GM18519 (cell line): ENCODE data around the gene TP73.

Experiments used
- ATAC-seq: cut with Tn5 transposase; IDR thresholded peaks from one replicate; pipeline ENCODE4 v1.9.1; 2021; ENCODE audit warnings: mild to moderate bottlenecking, moderate library complexity; ENCODE audit not compliant: unreplicated experiment, low FRiP score

TP73 gene

DNA sequence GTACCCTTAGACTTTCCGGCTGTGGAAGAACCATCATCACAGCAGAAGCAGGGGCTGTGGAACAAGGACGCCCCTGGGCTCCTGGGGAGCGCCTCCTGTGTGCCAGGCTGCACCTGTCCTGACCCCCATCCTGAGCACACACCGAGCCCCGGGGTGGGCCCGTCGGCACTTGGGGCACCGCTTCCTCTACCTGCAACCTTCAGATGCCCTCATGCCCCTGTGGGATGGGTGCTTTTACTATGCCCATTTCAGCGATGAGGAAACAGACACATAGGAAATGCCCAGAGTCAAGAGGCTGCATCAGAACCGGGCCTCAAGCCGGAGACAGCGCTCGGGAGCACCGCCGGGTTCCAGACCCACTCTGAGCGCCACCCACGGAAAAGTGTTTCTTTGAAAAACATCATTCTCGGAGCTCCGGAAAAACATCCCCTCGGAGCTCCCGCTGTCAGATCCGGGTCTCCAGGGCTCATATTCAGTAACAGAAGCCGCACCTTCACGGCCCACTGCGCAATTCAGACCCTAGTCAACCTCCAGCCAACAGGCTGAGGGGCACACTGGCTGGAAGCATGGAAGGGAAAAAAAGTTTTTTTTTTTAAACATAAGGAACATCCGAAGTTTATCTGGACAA is 19.5 kb upstream of the TP73 start:
- ATAC-seq: no peak

DNA sequence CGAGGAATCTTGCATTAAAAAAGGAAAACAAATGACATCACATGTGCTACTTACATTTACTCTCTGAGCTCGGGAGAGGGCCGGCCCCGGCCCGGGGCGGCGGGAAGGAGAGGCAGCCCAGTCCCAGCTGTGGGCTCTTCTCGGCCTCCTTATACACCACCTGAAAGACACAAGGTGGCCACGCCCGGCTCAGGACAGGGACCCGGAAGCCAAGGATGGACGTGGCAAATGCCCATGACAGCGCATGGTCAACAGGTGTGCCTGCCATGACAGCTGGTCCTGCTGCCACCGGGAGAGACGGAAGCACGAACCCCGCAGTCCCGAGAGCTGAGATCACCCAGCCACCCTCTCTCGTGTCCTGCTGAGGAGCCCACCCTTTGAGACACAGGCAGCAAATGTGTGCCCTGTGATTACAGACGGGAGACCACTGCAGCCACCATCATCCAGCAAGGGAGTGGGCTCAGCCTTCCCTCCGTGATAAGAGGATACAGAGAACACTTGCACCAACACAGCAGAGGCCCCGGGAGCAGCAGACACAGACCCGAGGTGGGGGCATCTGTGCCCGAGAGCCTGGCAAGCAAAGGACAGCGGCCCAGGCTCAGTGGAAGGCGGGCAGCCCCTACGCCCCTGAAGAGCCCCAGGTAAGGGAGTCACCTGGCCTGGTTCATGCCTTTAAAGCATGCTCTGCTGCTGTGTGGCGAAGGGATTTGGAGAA is 18.8 kb upstream of the TP73 start:
- no peak for ATAC-seq

- no peak for ATAC-seq
Measured at GRCh38 chr1:3634059-3634800, 18.1 kb upstream of the TP73 start.

- no peak for ATAC-seq
Measured at GRCh38 chr1:3636080-3636479, 16.2 kb upstream of the TP73 start.

- no peak for ATAC-seq
Measured at GRCh38 chr1:3636531-3636930, 15.8 kb upstream of the TP73 start.

DNA sequence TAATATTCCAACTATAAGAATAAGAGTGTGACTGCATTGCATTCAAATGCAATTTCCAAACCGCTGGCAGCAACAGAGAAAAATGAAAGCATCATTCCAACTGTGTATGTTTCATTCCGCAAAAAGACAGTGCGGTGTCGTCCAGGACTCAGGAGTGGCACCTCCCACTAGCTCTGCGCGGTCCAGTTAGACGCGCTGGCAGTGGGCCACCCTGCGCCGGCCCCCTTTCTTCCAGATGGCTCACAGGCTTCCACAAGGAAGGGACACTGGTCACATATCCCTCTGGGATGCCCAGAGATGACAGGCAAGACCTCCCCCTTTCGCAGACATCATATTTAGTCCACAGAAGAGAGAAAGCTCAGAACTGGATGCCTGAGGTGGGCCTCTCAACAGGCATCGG is 14.3 kb upstream of the TP73 start:
- ATAC-seq: no peak

DNA sequence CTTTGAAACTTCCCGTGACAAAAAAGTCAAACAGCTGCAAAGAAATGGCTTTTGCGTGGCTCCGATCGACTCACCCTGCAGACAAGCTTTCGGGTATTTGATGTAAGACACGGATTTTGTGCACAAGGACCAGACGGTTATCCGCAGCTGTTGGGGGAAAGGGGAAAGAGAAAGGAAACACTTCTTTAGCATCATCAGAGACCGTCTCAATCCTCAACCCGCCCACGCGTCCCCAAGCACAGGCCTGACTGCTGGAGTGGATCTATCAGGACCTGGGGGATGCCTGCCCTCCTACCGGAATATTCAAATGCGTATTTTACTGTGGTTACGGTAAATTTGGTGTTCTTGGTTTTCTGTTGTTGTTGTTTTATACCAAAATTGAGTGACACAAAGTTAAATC is 13.6 kb upstream of the TP73 start:
- ATAC-seq: no peak

DNA sequence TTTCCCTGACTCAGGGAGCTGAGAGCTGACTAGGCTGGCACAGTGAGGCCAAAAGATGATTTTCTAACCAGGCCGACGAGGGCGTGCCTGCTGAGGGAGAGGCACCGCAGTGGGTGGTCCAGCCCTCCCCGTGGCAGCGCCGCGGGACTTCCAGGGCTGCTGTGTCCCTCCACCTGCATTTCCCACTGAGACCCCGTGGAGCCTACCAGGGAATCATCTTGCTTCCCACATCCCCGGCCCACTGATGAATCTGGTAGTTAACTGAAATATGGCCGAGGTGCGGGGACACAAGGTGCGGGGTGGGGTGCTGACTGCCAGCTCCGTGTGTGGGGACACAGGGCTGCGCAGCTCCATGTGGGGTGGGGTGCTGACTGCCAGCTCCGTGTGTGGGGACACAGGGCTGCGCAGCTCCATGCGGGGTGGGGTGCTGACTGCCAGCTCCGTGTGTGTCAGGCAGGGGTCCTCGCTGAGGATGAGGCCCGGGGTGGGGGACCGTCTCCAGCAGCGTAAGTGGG is 12.9 kb upstream of the TP73 start:
- no peak for ATAC-seq

GRCh38 chr1:3640121-3640837 is 12.0 kb upstream of the TP73 start:
- ATAC-seq: no peak

DNA sequence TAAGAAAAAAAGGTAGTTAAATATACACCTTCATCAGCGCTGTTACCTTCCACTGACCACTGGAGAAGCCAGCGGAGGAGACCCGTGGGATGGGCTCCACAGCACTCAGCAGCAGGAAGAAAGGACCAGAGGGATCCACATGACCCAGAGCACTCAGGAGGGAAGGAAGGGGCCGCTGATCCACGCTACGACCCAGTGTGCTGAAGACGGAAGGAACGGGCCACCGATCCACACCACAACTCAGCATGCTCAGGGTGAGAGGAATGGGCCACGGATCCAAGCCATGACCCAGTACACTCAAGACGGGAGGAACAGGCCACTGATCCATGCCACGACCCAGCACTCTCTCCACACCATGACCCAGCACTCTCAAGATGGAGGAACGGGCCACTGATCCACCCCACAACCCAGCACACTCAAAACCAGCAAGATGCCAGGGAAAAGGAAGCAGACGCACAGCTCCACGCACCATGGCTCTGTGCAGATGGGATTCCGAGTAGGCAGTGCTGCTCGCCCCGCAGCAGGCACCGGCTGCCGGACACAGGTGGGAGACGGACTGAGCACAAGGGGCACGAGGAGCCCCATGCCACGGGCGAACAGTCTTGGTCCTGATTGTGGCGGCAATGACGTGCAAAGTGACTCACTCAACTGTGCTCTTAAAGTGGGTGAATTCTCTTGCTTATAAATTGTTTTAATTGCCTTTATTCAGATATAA is 11.1 kb upstream of the TP73 start:
- no peak for ATAC-seq

DNA sequence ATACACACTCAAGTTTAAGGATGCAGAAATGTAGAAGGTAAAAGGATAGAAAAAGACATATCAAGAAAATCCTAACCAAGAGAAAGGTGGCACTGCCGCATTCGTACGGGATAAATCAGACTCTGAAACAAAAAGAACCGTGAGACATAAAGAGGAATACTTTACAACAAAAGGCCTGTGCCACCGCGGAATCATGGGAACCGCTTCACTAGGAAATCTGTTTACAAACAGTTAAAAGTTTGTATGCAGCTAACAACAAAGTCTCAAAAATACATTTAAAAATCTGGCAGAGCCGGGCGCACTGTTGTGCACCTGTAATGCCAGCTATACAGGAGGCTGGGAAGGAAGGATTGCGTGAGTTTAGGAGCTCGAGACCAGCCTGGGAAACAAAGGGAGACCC is 10.5 kb upstream of the TP73 start:
- ATAC-seq: no peak

- no peak for ATAC-seq
Measured at GRCh38 chr1:3642919-3643675, 9.2 kb upstream of the TP73 start.

- ATAC-seq: no peak
Measured at GRCh38 chr1:3644273-3644672, 8.0 kb upstream of the TP73 start.

- no peak for ATAC-seq
Measured at GRCh38 chr1:3645247-3645646, 7.1 kb upstream of the TP73 start.

- ATAC-seq: no peak
Measured at GRCh38 chr1:3645666-3646355, 6.5 kb upstream of the TP73 start.

GRCh38 chr1:3646596-3646995 is 5.7 kb upstream of the TP73 start:
- ATAC-seq: no peak

DNA sequence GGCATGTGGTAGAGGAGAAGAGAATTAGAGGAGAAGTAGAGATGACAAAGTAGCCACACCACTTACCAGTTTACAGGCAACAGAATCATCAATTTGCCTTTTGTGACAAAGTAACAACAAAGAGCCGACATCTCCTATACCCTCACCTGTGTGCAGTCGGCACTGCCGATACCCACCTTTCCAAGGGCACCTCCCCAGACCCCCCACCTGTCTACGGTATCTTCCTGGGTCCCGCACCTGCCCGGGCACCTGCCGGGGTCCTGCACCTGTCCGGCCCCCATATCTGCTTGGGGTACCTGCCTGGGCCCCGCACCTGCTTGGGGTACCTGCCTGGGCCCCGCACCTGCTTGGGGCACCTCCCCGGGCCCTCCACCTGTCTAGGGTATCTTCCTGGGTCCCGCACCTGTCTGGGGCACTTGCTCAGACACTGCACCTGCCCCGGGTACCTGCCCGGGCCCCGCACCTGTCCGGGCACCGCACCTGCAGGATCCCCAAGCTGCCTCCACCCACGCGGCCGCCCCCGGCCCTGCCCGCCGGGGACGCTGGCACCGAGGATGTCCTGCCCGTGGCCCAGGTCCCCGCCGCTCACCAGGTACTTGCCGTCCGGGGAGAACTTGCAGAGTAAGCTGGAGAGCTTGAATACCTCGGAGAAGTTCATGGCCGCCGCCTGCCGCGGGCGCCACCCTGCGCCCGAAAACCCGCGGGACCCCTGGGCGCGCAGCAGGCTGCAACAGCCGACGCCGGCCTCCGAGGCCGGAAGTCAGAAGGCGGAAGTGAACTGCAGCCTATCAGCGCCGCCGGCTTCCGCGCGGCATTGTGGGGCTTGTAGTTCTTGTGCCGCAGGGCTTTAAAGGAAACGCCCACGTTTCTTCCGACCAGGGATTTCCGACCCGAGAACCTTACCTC is 2.7 kb upstream of the TP73 start, which contains the start of gene WRAP73:
Gene WRAP73, minus strand, starts transcription at position 762 of the 906 bp plus-strand sequence. Its CDS starts 104 bp downstream, at position 658.
- peak; percentile 79 for ATAC-seq
